Kidney glomerular epithelial cell (primary cell): ENCODE measurements around the gene SPOCK3.
"Not testable (repeated sequence)": the region's sequence is repeated elsewhere in the genome, so short reads cannot be mapped to it uniquely, and the experiment has no call there.

Source experiments
- DNase-seq: peaks from one replicate; lab custom pipeline; 2025; lab: John Stamatoyannopoulos, UW

The SPOCK3 gene

DNA sequence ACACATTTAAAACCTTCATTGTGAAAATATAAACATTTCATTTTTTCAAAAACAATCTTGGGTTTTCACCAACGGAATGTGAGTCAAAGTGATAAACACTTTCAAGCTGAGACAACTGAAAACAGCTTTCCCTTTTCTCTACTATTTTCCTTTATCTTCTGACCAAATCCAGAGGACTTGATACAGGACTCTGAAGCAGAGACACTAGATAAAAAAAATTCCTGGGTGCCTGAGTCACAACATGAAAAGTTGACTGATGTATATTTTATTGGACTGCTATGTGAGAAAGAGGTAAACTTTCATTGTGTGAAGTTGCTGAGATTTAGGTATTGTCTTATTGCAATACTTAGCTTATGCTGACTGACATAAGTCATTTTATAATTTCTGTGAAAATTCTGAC is 411.2 kb downstream of the SPOCK3 start:
- DNase-seq: no peak

DNA sequence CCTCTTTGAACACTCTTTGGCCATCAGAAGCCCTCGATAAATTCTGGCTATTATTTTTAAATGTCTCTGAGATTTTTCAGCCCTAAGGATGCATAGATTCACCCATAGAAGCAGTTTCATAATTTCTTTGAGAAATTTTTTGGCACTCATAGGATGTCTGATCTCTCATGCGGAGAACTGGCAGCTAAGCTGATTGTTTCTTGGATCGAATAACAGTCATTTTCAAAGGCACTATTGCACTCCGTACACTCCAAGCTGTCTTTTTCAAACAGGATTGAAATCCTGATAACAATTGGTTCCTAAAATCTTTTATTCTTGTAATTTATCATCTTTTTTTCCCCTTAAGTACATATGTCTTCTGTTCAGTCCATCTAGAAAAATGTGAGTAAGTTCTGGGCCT is 411.9 kb downstream of the SPOCK3 start:
- no peak for DNase-seq

DNA sequence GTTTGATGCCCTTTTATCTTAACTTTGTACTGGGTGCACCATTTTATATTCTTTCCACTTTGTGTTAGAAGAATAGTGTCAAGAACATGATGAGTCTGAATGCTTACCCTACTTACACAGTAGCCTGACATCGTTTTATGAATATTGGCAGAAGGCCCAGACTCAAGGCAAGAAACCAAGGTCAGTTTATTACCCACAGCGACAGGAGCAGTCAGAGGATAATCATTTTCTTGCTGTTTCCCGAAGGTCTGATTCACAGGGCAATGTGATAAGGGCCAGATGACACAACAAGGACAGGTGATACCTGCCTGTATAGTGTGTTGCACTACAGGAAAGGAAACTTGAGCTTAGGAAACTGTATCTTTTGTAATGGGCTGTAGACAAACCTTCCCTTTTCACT is 417.4 kb downstream of the SPOCK3 start:
- DNase-seq: peak; percentile 17

DNA sequence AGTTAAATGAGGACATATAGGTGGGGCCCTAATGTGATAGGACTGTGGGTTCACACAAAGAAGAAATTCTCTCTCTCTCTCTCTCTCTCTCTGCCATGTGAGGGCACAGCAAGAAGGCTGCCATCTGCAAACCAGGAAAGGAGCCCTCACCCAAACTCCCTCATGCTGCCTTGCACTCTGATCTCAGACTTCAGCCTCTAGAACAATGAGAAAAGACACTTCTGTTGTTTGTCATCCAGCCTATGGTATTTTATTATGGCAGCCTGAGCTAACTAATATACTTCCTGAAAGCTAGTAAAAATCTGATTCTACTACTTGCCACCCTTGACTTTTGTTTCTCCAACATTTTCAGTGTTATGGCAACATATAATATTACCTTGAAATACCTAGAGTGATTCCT is 425.9 kb downstream of the SPOCK3 start:
- DNase-seq: no peak

- DNase-seq: no peak
Observed at GRCh38 chr4:166802346-166802745, 431.9 kb downstream of the SPOCK3 start.

- DNase-seq: no peak
Observed at GRCh38 chr4:166798126-166798525, 436.2 kb downstream of the SPOCK3 start.

- DNase-seq: no peak
Observed at GRCh38 chr4:166777760-166778159, 456.5 kb downstream of the SPOCK3 start.

GRCh38 chr4:166763018-166763417 is 471.3 kb downstream of the SPOCK3 start:
- DNase-seq: no peak

DNA sequence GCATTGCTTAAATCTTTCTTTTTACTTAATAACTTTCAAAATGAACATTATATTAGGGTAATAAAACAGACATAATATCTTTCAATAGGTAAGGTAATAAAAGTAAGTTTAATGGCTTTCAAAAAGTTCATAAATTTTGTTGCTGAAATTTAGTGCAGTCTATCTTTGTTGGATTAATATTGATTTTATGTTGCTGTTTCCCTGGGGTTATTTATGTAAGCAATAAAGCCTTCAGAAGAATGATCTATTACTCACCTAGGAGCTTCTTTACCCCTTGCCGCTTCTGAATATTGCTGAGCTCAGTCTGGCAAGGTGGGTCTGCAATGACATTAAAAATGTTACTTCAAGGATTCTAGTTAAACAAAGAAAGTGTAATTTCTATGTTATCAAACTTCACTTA is 492.6 kb downstream of the SPOCK3 start:
- DNase-seq: no peak

DNA sequence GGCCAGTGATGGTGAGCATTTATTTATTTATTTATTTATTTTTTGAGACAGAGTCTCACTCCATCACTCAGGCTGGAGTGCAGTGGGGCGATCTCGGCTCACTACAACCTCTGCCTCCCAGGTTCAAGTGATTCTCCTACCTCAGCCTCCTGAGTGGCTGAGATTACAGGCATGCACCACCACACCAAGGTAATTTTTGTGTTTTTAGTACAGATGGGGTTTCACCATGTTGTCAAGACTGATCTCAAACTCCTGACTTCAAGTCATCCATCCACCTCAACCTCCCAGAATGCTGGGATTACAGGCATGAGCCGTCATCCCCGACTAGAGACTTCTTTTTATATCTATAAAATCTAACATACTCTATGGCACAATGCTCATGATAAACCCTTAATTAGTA is 495.1 kb downstream of the SPOCK3 start:
- DNase-seq: not testable (repeated sequence)

GRCh38 chr4:166737430-166737829 is 496.9 kb downstream of the SPOCK3 start:
- DNase-seq: no peak

DNA sequence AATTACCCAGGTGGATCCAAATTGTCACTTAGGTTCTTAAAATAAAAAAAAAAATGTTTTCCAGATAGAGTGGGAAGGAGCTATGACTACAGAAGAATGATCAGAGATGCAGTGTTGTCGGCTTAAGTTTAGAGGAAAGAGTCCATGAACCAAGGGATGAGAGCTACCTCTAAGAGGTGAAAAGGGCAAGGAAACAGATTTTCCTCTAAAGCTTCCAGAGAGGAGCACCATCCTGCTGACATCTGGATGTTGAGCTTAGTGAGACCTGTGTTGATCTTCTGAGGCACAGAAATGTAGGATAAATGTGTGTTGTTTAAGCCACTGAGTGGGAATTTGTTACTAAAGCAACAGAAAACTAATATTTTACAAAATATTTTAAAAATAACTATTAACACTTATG is 498.7 kb downstream of the SPOCK3 start:
- DNase-seq: no peak

GRCh38 chr4:166734797-166735196 is 499.5 kb downstream of the SPOCK3 start:
- no peak for DNase-seq

DNA sequence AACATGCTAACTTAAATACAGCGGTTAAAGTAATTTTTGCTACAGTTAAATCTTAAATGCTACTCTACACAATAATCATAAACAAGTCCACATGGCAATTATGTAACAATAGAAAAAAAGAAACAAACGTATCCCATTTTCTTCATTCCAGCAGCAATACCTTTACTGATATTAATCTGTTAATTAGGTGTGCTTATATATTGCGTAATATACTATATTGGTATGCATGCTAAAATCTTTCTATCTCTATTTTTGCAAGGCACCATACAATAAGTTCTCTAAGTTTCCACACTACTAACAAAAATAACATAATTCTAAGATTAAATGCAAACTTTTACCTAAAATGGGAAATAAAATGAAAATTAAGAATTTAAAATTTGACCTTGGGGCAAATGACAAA is 500.6 kb downstream of the SPOCK3 start:
- DNase-seq: no peak

DNA sequence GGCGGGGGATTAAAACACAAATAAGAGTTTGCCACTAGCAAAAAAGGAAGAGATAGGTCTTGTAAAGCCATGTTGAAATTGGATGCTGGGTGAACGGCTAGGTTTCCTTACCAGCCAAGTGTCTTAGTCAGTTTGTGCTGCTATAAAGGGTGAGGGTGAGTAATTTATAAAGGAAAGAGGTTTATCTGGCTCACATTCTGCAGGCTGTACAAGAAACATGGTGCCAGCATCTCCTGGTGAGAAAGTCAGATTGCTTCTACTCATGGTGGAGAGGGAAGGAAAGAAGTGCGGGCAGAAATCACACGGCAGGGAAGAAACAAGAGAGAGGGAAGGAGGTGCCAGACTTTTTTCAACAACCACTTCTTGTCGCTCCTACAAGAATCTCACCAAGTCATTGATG is 507.5 kb downstream of the SPOCK3 start:
- no peak for DNase-seq

GRCh38 chr4:166724369-166724768 is 509.9 kb downstream of the SPOCK3 start:
- no peak for DNase-seq

- no peak for DNase-seq
Observed at GRCh38 chr4:166723532-166724140, 510.7 kb downstream of the SPOCK3 start.

- DNase-seq: not testable (repeated sequence)
Observed at GRCh38 chr4:166715748-166716713, 518.3 kb downstream of the SPOCK3 start.

DNA sequence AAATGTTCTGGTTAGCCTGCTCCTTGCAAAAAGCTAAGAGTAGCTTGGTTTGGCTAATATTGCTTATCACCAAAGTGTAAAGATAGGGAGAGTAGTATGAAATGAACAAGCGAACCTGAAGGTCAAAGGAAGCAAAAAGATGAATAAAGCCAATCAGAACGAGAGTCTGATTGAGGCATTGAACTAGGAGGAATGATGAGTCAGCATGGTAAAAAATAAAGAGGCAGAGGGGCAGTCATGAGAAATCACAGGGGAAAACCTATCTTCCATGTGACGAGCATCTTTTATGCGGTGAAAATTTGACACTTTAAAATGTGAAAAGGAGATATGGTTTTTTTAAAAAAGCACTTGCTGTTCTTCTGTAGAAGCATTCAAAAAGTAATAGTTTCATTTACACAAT is 533.7 kb downstream of the SPOCK3 start:
- DNase-seq: no peak

- no peak for DNase-seq
Observed at GRCh38 chr4:166688835-166689234, 545.5 kb downstream of the SPOCK3 start.

GRCh38 chr4:166687828-166688227 is 546.5 kb downstream of the SPOCK3 start:
- no peak for DNase-seq
